SU-DHL-6 (cell line): Measurements from ENCODE around the gene SWT1.

ENCODE experiments used
- EZH2phosphoT487 ChIP-seq: fragments of 200-600 bp; sonication (generic), shearing (Covaris generic); conservative IDR thresholded peaks from 2 replicates; pipeline ENCODE4 v1.6.1; 2018; ENCODE audit warnings: mild to moderate bottlenecking, antibody characterized with exemption, low read length, moderate library complexity, mixed read lengths
- TF ChIP-seq, protein P1 (sequence below): fragments of 200-600 bp; sonication (generic); IDR thresholded peaks from one replicate; pipeline ENCODE4 v1.5.1; 2017; ENCODE audit warnings: antibody characterized with exemption, mild to moderate bottlenecking, low read length, moderate library complexity; ENCODE audit not compliant: insufficient read depth, poor library complexity, severe bottlenecking

DNA sequence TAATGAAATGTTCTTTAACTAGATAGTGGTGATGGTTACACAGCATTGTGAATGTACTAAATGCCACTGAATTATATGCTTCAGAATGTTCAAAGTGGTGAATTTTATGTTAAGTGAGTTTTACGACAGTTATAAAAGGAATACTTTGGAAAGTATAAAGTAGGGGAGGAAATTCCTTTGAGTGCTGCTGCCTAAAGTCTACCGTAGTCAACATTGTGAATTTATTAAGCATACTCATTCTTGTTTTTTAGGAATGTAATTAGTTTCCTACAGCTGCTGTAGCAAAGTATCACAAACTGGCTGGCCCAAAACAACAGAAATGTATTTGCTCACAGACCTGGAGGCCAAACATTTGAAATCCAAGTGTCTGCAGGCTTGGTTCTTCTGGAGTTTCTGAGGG is 73.0 kb downstream of the SWT1 start:
- TF ChIP-seq, protein P1, sequence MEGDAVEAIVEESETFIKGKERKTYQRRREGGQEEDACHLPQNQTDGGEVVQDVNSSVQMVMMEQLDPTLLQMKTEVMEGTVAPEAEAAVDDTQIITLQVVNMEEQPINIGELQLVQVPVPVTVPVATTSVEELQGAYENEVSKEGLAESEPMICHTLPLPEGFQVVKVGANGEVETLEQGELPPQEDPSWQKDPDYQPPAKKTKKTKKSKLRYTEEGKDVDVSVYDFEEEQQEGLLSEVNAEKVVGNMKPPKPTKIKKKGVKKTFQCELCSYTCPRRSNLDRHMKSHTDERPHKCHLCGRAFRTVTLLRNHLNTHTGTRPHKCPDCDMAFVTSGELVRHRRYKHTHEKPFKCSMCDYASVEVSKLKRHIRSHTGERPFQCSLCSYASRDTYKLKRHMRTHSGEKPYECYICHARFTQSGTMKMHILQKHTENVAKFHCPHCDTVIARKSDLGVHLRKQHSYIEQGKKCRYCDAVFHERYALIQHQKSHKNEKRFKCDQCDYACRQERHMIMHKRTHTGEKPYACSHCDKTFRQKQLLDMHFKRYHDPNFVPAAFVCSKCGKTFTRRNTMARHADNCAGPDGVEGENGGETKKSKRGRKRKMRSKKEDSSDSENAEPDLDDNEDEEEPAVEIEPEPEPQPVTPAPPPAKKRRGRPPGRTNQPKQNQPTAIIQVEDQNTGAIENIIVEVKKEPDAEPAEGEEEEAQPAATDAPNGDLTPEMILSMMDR, result no peak
- TF ChIP-seq EZH2phosphoT487, result no peak
